HUES6 (cell line): ENCODE results near the gene OPHN1.
A peak's percentile ranks its signal among the peaks of the same experiment; 100 is the strongest.

ENCODE experiments used
- H3K27ac ChIP-seq: 2 replicates; pipeline ENCODE4 v1.7.0; 2013; ENCODE audit warnings: low read depth, mild to moderate bottlenecking, low read length, inconsistent platforms
- H3K27me3 ChIP-seq: 2 replicates; pipeline ENCODE4 v1.6.1; 2013; ENCODE audit warnings: low read length; ENCODE audit not compliant: control insufficient read depth, insufficient read depth
- H3K36me3 ChIP-seq: 2 replicates; pipeline ENCODE4 v1.6.1; 2013; ENCODE audit warnings: low read length; ENCODE audit not compliant: control insufficient read depth, insufficient read depth
- H3K4me1 ChIP-seq: 2 replicates; pipeline ENCODE4 v1.6.1; 2013; ENCODE audit warnings: low read length; ENCODE audit not compliant: control insufficient read depth, insufficient read depth
- H3K4me3 ChIP-seq: 2 replicates; pipeline ENCODE4 v1.5.1; 2013; ENCODE audit warnings: low read depth, low read length
- H3K9ac ChIP-seq: one replicate; pipeline ENCODE4 v1.6.1; 2013; ENCODE audit warnings: mild to moderate bottlenecking, low read length
- H3K9me3 ChIP-seq: 2 replicates; pipeline ENCODE4 v1.6.1; 2013; ENCODE audit warnings: low read depth, low read length; ENCODE audit not compliant: control insufficient read depth, insufficient read depth

OPHN1 gene

DNA sequence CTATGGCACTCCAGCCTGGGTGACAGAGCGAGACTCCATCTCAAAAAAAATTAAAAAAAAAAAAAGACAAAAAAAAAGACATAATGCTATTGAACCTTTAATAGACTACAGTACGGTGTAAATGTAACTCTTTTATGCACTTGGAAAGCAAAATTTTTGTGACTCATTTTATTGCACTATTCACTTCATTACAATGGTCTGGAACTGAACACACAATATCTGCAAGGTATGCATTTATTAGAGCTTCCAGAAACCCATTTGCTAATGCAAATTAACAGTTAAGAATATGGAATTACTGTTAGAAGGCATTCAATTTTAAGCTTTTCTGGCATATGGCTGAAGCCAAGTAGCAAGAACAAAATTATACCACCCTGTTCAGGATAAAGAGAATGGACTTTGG, 176.3 kb downstream of the OPHN1 start:
- no peaks in the 10 kb centered on the region for H3K4me1 ChIP-seq
- peaks cover 12% of the 10 kb centered on the region; the same call in 1 of the 2 replicates for H3K9me3 ChIP-seq
- no peak overlapping the region for H3K9ac ChIP-seq
- no peak overlapping the region for H3K27ac ChIP-seq
- H3K27me3 ChIP-seq: no peaks in the 10 kb centered on the region
- no peak overlapping the region for H3K4me3 ChIP-seq
- H3K36me3 ChIP-seq: no peaks in the 10 kb centered on the region

DNA sequence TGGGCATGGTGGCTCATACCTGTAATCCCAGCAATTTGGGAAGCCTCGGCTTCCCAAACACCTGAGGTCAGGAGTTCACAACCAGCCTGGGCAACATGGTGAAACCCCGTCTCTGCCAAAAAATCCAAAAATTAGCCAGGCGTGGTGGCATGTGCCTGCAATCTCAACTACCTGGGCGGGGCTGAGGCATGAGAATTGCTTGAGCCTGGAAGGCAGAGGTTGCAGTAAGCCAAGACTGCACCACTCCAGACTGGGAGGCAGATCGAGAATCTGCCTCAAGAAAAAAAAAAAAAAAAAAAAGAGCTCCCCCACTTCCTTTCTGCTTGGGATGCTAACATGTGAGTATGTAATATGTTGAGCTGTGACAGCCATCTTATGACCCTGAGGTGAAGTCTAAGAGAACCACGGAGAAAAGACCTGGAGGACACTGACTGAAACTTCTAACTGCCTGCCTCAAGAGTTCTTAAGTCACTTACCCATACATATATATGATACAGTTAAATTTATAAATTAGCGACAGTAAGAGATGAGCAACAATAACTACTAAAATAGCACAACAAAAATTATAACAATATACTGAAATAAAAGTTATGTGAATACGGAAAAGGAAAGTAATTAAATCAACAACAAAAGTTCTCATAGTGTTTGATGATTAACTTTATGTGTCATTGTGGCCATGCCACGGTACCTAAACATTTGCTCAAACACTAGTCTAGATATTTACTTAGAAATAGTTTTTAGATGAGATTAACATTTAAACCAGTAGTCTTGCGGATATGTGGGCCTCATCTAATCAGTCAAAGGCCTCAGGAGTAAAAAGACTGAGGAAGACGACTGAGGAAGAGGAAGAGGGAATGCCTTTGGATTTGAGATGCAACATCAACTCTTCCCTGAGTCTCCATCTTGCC, 178.3 kb downstream of the OPHN1 start:
- no peak overlapping the region for H3K27ac ChIP-seq
- H3K9me3 ChIP-seq: peaks cover 12% of the 10 kb centered on the region; the same call in 1 of the 2 replicates
- no peak overlapping the region for H3K9ac ChIP-seq
- no peaks in the 10 kb centered on the region for H3K27me3 ChIP-seq
- no peaks in the 10 kb centered on the region for H3K4me1 ChIP-seq
- no peak overlapping the region for H3K4me3 ChIP-seq
- H3K36me3 ChIP-seq: no peaks in the 10 kb centered on the region

DNA sequence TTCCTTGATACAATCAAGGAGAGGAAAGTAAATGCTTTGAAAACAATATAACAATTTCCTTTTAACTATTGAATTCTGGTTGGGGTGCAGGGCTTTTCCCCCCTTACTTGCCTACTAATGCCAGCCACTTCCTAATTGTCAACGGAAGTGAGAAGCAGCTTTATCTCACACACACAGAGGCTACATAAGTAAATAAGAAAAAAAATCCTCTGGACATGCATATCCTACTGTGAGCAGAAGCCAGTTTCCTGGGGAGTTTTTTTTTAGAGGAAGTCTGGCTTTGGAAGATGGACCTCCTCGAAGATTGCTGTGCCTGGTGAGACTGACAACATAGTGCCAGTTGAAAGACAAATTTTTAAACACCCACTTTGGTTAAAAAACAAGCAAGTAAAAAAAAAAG, 180.6 kb downstream of the OPHN1 start:
- no peak overlapping the region for H3K4me3 ChIP-seq
- no peak overlapping the region for H3K9ac ChIP-seq
- H3K36me3 ChIP-seq: no peaks in the 10 kb centered on the region
- no peaks in the 10 kb centered on the region for H3K27me3 ChIP-seq
- peaks cover 8% of the 10 kb centered on the region; the same call in 1 of the 2 replicates for H3K9me3 ChIP-seq
- H3K4me1 ChIP-seq: no peaks in the 10 kb centered on the region
- no peak overlapping the region for H3K27ac ChIP-seq

DNA sequence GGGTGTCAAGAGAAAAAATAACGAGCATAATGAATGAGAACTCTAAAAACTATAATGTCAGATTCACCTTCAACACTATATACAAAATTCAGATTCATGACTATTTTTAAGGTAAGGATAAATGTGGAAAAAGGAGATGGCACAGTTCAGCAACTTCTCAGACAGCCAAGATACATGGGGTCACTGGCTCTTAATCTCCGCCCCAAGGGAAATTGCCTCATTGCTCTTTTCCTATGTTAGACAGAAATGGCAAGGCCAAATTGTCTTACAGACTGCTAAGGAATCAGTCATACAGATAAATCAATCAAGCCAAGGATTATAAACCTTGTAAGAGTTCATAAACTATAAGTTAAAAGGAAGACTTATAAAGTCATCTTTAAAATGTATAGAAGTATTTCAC, 183.4 kb downstream of the OPHN1 start:
- no peaks in the 10 kb centered on the region for H3K4me1 ChIP-seq
- no peak overlapping the region for H3K9ac ChIP-seq
- peaks cover 8% of the 10 kb centered on the region; the same call in 1 of the 2 replicates for H3K9me3 ChIP-seq
- no peaks in the 10 kb centered on the region for H3K36me3 ChIP-seq
- no peaks in the 10 kb centered on the region for H3K27me3 ChIP-seq
- H3K27ac ChIP-seq: no peak overlapping the region
- no peak overlapping the region for H3K4me3 ChIP-seq

DNA sequence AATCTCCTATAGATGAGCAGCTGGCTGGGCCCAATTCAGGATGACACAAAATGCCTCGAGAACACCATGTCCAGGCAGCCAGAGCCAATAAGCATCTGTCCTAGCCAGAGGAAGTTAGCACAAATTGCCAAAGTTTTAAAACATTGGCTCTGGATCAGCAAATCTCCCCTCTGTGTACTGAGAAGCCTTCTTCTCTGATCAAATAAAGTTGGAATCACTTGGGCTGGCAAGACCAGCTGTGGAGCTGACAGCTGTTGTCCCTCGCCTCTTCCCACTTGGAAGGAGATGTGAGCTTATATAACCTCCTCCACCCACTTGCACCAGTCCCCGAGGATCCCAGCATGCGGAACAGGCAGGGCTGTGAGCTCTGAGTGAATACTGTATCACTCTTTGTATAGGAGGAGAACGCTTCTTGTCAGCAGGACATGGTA, 183.9 kb downstream of the OPHN1 start:
- Histone ChIP-seq H3K27me3 (no peaks in the 10 kb centered on the region), H3K27ac (no peak overlapping the region), H3K4me1 (no peaks in the 10 kb centered on the region), H3K36me3 (no peaks in the 10 kb centered on the region), H3K9ac (no peak overlapping the region), H3K9me3 (peaks cover 8% of the 10 kb centered on the region; the same call in 1 of the 2 replicates), H3K4me3 (no peak overlapping the region)

DNA sequence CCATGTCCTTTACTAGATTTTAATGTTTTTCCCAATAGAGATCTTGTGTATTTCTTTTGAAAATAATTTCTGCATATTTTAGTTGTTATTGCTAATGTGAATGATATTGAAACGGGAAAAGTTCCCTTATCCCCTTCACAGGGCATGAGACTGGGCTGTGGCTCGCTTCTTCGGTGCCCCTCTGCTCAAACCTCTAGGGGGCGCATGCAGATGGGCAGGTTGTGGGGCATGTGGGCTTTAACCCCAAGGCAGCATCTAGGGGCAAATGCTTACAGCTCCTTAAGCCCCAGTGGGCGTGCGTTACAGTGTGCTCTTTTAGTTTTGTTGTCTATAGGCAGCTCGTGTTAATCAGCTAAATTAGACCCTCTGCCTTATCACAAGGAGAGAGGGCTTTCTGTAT, 194.7 kb downstream of the OPHN1 start:
- no peak overlapping the region for H3K9ac ChIP-seq
- H3K27me3 ChIP-seq: no peaks in the 10 kb centered on the region
- H3K27ac ChIP-seq: no peak overlapping the region
- H3K4me3 ChIP-seq: no peak overlapping the region
- H3K9me3 ChIP-seq: peaks cover 3% of the 10 kb centered on the region; the same call in 1 of the 2 replicates
- H3K4me1 ChIP-seq: peaks cover 13% of the 10 kb centered on the region; the same call in 1 of the 2 replicates
- no peaks in the 10 kb centered on the region for H3K36me3 ChIP-seq

DNA sequence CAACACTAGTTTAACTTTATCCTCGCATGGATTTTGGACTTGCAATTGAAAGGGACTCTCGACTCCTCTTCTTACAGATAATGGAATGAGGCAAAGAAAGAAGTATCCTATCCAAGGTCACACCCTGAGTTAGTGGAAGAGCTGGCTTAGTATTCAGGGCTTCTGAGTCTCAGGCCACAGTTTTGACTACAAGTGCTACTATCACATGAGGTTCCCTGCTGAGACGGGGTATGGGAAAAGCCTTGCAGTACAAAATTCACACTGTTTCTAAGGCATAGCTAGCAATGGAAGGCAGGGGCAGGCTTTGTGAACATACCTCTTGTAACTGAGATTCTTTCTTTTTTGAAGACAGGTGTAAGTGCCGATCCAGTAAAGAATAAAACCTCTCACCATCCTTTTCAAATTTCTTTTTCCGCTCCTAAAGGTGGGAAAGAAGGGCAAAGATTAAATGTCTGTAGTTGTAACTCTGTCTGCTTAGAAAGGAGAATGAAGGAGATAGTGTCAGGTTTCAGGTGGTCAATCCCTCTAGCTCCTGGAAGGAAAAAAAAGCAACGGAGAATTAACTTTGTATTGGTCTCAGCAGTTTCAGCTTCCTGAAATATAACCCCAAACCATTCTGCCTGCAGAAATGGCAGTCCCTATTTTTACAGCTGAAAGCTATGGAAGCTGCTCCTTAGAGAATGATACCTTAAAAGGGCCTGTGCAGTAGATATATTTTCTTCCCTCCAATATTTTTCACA, 199.0 kb downstream of the OPHN1 start:
- H3K27ac ChIP-seq: no peak overlapping the region
- no peaks in the 10 kb centered on the region for H3K27me3 ChIP-seq
- no peaks in the 10 kb centered on the region for H3K36me3 ChIP-seq
- no peak overlapping the region for H3K9ac ChIP-seq
- H3K4me3 ChIP-seq: peak overlapping the region; percentile 20; the same call in 1 of the 2 replicates
- H3K4me1 ChIP-seq: peaks cover 13% of the 10 kb centered on the region; the same call in 1 of the 2 replicates
- H3K9me3 ChIP-seq: peaks cover 3% of the 10 kb centered on the region; the same call in 1 of the 2 replicates

DNA sequence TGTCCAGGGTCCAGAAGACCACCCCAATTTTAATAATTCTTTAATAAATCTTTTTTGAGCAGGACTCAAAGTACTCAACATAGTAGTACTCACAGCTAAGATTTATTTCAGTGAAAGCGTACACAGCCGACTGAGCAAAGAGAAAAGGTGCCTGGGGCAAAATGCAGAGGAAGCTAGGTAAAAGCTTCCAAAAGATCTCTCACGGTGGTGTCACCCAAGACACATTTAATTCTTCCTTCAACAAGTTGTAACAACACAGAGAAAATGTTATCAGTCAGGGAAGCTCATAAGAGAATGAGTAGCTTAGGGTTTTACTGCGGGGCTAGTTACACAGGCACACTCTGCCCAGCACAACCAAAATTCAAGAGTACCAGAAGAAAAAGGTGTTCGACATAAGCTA, 201.1 kb downstream of the OPHN1 start:
- H3K4me3 ChIP-seq: no peak overlapping the region
- no peak overlapping the region for H3K27ac ChIP-seq
- H3K36me3 ChIP-seq: no peaks in the 10 kb centered on the region
- H3K9me3 ChIP-seq: no peaks in the 10 kb centered on the region; the same call in 1 of the 2 replicates
- H3K4me1 ChIP-seq: peaks cover 13% of the 10 kb centered on the region; the same call in 1 of the 2 replicates
- H3K9ac ChIP-seq: no peak overlapping the region
- H3K27me3 ChIP-seq: no peaks in the 10 kb centered on the region

DNA sequence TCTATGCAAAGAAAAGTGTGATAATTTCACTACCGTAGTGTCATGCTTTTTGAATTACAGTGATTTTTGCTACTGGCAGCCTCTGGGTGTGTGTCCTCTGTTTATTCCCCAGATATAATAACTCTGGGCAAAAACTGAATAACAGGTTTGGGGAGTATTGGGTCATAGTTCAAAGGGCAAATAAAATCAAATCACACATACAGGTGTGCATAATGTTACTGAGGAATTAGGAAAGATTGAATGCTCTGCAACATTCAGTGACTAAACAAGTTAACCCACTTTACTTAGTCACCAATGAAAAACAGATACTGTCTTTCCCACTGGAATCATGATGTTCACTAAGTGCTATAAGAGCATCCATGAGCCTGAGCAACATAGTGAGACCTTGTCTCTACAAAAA, 224.3 kb downstream of the OPHN1 start:
- Histone ChIP-seq H3K4me1 (no peaks in the 10 kb centered on the region), H3K27ac (no peak overlapping the region), H3K36me3 (no peaks in the 10 kb centered on the region), H3K27me3 (no peaks in the 10 kb centered on the region), H3K9me3 (peaks cover 3% of the 10 kb centered on the region; the same call in 1 of the 2 replicates), H3K9ac (no peak overlapping the region), H3K4me3 (no peak overlapping the region)

DNA sequence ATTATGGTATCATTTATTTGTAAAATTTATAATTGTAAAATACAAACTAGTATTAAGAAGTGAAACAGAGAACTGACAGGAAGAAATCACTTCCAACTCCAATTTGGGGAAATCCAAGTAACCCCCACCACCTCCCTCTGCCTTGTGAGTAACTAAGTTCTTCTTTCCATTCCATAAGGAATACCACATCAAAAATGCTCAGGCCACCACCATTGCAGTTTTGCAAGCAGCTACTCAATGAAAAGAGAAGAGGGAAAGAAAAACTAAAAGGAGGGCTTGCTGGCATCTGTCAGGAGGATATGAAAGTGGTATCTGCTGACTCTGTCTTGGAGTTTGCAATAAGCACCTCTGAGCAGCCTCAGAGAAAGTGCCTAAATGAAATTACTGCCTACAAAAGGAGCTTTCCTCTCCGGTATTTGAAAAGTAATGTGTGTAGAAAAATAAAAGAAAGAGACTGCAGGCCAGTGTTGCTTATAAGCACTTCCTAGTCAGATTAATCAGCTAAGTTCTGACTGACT, 228.7 kb downstream of the OPHN1 start:
- H3K9me3 ChIP-seq: peaks cover 3% of the 10 kb centered on the region; the same call in 1 of the 2 replicates
- H3K27ac ChIP-seq: no peak overlapping the region
- no peaks in the 10 kb centered on the region for H3K27me3 ChIP-seq
- H3K36me3 ChIP-seq: no peaks in the 10 kb centered on the region
- H3K4me3 ChIP-seq: no peak overlapping the region
- H3K4me1 ChIP-seq: no peaks in the 10 kb centered on the region
- no peak overlapping the region for H3K9ac ChIP-seq
